NK-92 (cell line): Measurements from ENCODE around the gene RNF224.

Source experiments
- DNase-seq: peaks from one replicate; lab custom pipeline; 2025; ENCODE audit not compliant: unreplicated experiment; lab: John Stamatoyannopoulos, UW

Gene RNF224

DNA sequence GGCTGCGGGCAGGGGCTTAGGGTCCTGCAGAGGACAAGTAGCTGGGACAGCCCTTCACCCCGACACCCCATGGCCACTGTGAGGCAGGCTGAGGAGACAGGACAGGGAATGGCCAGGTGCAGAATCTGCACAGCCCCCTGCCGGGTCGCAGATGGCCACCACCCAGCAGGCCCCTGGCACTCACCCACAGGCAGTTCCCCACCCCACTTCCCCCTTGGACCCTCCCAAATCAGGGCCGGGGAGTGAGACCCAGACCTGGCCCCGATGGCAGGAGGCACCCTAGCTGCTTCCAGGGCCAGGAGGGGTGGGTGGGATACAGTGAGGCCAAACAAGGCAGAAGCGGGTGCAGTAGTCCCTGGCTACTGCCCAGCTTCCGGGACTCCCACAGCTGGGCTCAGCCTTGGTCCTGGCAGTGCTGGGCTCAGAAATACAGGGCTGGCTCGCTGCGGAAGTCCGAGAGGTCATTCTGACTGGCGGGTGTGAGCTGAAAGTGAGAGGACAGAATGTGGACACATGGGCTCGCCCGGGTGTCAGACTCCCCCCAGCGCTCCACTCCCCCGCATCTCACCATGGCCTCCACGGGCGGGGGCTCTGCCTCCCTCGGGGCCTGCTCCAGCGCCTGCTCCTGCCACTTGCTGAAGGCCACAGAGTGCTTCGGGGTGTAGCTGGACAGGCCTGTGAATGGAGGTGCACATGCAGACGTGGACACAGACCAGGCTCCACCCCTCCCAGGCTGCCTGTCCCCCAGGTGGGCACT, 35.4 kb upstream of the RNF224 start:
- no peak for DNase-seq

DNA sequence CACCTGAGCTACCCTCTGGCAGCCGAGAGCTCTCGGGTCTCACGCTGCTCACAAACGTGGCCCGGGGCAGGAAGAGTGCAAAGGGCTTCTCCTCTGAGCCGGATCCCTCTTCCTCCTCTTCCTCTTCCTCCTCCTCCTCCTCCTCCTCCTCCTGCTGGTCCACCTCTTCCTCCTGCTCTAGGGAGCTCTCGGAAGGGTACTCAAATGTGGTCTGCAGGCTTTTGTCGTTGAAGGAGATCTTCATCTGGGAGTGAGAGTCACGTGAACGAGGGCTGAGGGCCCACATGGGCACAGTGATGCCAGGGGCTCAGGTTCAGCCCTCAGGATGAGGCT, 34.9 kb upstream of the RNF224 start:
- no peak for DNase-seq

DNA sequence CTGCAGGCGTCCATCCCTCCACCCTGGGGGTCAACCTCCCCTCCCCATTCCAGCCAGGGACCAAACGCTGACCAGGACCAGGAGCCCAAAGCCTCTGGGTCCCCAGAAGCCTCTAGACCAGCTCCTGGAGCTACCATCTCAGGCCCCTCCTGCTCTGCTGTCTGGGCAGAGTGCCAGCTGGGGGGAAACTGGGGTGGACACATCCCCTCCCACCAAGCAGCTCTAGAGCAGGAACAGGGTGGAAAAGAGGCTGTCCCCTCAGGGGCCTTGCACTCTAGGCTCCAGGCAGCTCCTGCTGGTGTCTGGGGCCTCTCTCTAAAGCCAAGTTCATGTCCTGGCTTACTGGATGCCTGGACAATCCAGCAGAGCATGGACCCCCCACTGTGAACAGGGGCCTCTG, 34.4 kb upstream of the RNF224 start:
- no peak for DNase-seq

GRCh38 chr9:137193771-137194170, 33.5 kb upstream of the RNF224 start:
- no peak for DNase-seq

GRCh38 chr9:137194388-137194787, 32.9 kb upstream of the RNF224 start:
- no peak for DNase-seq

DNA sequence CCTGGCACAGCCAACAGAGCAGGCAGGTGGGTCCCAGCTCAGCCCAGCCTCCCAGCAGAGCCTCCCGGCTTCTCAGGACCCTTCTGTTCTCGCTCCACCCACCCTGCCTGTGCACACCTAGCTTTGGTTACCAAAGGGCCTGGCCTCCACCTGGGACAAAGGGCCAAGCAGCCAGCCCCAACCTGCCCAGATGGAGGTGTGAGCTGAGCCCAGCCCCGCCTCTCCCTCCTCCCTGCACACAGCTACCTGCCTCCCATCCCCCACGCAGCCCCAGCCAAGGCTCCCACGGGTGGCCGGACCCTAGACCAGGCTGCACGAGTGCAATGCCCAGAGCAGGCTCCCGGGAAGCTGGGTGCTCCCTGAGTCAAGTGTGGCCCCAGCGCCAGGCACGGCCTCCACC, 32.4 kb upstream of the RNF224 start:
- no peak for DNase-seq

DNA sequence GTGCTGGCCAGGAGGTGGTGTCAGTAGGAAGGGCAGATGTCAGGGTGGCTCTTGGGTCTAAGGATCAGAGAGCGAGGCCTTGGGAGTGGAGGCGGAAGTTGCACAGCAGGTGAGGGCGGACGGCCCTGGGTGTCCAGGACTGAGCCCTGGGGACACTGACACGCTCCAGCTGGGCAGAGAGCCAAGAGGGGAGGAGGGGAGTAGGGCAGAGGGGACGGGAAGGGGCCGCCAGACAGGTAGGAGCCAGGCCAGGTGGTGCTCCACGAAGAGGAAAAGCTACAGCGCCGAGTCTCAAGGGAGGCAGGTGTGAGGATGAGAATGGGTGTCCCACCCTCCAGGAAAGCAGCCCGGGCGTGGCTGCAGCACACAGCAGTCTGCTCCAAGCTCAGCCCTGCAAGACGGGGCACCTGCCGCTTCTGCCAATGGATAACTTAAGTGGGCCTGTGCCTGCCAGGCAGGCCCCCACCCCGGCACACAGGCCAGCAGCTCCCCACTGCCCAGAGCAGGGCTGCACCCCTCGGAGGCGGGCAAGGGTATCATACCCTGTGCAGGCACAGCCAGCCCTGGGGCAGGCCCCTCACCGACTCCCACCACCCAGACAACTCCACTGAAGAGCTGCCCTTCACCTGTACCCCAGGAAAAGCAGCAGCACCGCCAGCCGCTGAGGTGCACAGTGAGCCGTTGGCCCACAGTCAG, 31.6 kb upstream of the RNF224 start:
- no peak for DNase-seq

GRCh38 chr9:137198051-137198901, 29.0 kb upstream of the RNF224 start:
- DNase-seq = no peak

DNA sequence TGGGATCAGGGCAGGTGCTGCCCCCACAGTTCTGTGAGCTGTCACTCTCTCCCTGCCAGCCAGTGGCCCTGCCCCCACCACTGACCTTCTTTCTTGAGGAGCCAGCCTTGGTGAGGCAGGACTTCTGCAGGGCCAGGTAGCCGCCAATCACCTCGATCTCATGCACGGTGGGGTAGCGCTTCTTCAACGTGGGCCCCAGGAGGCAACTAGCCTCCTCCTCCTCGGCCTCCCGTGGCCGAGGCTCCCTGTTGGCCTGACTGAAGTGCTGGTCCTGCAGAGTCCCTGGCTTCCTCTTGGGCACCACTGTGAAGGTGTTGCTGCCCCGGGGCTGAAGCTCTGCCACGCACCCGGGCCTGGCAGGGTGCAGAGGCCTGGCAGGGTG, 28.4 kb upstream of the RNF224 start:
- no peak for DNase-seq

GRCh38 chr9:137199411-137200121, 27.7 kb upstream of the RNF224 start:
- DNase-seq = no peak

- peak; percentile 95 for DNase-seq
Observed at GRCh38 chr9:137200311-137201204, 26.7 kb upstream of the RNF224 start, which contains the start of gene TPRN. TPRN (minus strand) TSS chr9:137200741; CDS start chr9:137200711, 30 bp downstream.

DNA sequence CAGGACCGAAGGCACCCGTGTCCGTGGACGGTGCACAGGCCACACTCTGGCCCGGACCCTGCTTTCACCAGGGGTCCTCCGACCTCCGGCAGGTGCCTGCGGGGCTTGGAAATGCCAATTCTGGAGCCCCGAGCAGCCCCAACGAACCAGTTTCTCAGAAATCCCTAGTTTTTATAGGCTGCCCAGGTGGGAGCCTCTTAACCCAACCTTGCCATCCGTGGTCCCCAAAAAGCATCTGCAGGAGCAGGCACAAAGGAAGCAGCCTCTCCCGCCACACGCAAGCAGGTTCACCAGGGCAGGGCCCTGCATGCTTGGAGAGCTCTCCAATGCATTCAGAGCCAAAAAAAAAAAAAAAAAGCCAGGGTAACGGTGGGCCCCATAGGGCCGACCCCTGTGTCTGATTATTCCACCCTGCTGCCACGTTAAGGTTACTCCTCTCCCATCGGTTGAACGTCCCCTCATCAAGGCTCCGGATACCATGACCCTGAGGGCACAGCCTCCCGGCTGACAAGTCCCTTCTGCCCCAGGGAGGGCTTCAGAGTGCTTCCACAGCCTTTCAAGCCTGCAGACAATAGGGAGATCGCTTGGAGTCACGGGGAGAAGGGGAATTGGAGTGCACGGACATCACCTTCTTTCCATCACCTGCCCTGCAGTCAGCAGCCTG, 26.0 kb upstream of the RNF224 start:
- DNase-seq = no peak

GRCh38 chr9:137202966-137203365, 24.3 kb upstream of the RNF224 start:
- no peak for DNase-seq

DNA sequence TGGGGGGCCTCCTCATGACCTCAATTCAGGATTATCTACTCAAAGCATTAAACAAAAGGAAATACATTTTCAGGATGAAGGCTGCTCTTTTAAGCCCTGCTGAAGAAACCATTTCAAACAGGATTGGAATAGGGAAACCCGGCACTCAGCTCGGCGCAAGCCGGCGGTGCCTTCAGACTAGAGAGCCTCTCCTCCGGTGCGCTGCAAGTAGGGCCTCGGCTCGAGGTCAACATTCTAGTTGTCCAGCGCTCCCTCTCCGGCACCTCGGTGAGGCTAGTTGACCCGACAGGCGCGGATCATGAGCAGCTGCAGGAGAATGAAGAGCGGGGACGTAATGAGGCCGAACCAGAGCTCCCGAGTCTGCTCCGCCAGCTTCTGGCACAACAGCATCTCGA, 22.6 kb upstream of the RNF224 start:
- no peak for DNase-seq

- peak; percentile 71 for DNase-seq
Observed at GRCh38 chr9:137205126-137206069, 21.9 kb upstream of the RNF224 start, which contains the start of the genes NDOR1 and TMEM203. NDOR1 (plus strand) TSS chr9:137205700; CDS start chr9:137205778, 78 bp downstream. TMEM203 (minus strand) TSS chr9:137205648; CDS start chr9:137205414, 234 bp downstream.

DNA sequence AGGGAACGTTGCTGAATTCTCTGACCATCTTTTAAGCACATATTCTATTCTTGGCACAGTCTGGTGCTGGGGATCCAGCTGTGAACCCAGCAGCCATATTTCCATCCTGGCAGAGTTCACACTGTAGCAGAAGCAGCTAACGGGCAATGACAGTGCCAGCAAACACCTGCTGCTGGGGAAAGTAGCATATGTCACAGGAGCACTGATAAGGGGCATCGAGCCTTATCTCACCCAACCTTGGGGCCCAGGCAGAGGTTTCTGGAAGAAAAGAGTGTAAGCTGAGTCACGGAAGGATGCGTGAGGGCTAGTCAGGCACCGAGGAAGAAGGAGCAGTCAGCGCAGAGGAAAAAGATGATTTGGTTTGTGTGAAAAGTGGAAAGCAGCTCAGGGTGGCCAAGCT, 20.7 kb upstream of the RNF224 start:
- DNase-seq = no peak

- DNase-seq = no peak
Observed at GRCh38 chr9:137211532-137211931, 15.8 kb upstream of the RNF224 start.

GRCh38 chr9:137212520-137212919, 14.8 kb upstream of the RNF224 start:
- no peak for DNase-seq
